SK-N-SH (cell line): ENCODE data around the gene TPO. TPM values are rescaled to one million over a fixed set of nuclear protein-coding genes. Genes with fewer than 3 reads are reported as not detected.

ENCODE experiments used
- CTCF ChIA-PET: fragments of 300-600, 350-600 bp; formaldehyde crosslinking; extraction: SDS; loops from one replicate; lab custom pipeline; 2021; lab: Yijun Ruan, JAX
- POLR2A ChIA-PET: fragments of 350-600 bp; sonication (Branson Sonifier 250); formaldehyde crosslinking; extraction: SDS; loops from one replicate; lab custom pipeline; 2020; ENCODE audit warnings: antibody characterized with exemption, inconsistent platforms; lab: Yijun Ruan, JAX
- DNase-seq: peaks from one replicate; pipeline ENCODE4 v3.0.0; 2012
- H2AFZ ChIP-seq: fragments of 200-600 bp; sonication (generic); 2 replicates; pipeline ENCODE4 v1.8.1; 2016; ENCODE audit warnings: antibody characterized with exemption, mild to moderate bottlenecking, low read depth
- H3F3A ChIP-seq: fragments of 200-600 bp; sonication (generic); replicated peaks from 2 replicates; pipeline ENCODE3; 2016; ENCODE audit warnings: antibody characterized with exemption, mild to moderate bottlenecking; ENCODE audit not compliant: insufficient read depth
- H3K27ac ChIP-seq, 2 experiments: fragments of 200-500 bp in 1 of 2; fragments of 200-600 bp in 1 of 2; sonication (Bioruptor generic) in 1 of 2; sonication (generic), shearing (Covaris generic) in 1 of 2; 2 replicates each; pipeline versions ENCODE4 v1.5.1 to v1.6.1; 2014 to 2016; ENCODE audit warnings: low read depth in 2 of 2, inconsistent platforms in 1 of 2, low read length in 1 of 2, mild to moderate bottlenecking in 1 of 2, mixed read lengths in 1 of 2
- H3K27me3 ChIP-seq: fragments of 200-600 bp; sonication (generic), shearing (Covaris generic); 2 replicates; pipeline ENCODE4 v1.6.1; 2016; ENCODE audit warnings: mixed run types; ENCODE audit not compliant: insufficient read depth
- H3K36me3 ChIP-seq, 2 experiments: fragments of 200-500 bp in 1 of 2; fragments of 200-600 bp in 1 of 2; sonication (Bioruptor generic) in 1 of 2; sonication (generic) in 1 of 2; replicated peaks in 1 of 2; 2 replicates each; pipeline versions ENCODE3 to v1.5.1; 2014 to 2016; ENCODE audit warnings: low read length in 1 of 2, mild to moderate bottlenecking in 1 of 2; ENCODE audit not compliant: insufficient read depth in 2 of 2, control insufficient read depth in 1 of 2
- H3K4me1 ChIP-seq, 2 experiments: fragments of 200-500 bp in 1 of 2; fragments of 200-600 bp in 1 of 2; sonication (Bioruptor generic) in 1 of 2; sonication (generic), shearing (Covaris generic) in 1 of 2; 2 replicates each; pipeline versions ENCODE4 v1.5.1 to v1.6.1; 2014 to 2016; ENCODE audit warnings: low read depth in 1 of 2, low read length in 1 of 2, mixed run types in 1 of 2; ENCODE audit not compliant: insufficient read depth in 2 of 2, control insufficient read depth in 1 of 2
- H3K4me2 ChIP-seq: fragments of 200-600 bp; sonication (generic), shearing (Covaris generic); 2 replicates; pipeline ENCODE4 v1.6.1; 2017; ENCODE audit warnings: mixed run types
- H3K4me3 ChIP-seq, 2 experiments: fragments of 200-500 bp in 1 of 2; fragments of 200-600 bp in 1 of 2; sonication (Bioruptor generic) in 1 of 2; sonication (generic), shearing (Covaris generic) in 1 of 2; 2 replicates each; pipeline versions ENCODE4 v1.5.1 to v1.8.1; 2014 to 2016; ENCODE audit warnings: low read depth in 2 of 2, inconsistent platforms in 1 of 2, low read length in 1 of 2, mild to moderate bottlenecking in 1 of 2, mixed read lengths in 1 of 2, moderate library complexity in 1 of 2
- H3K79me2 ChIP-seq: fragments of 200-600 bp; sonication (generic); 2 replicates; pipeline ENCODE4 v1.8.1; 2017; ENCODE audit warnings: mild to moderate bottlenecking; ENCODE audit not compliant: insufficient read depth
- H3K9ac ChIP-seq: fragments of 200-600 bp; sonication (generic); 2 replicates; pipeline ENCODE4 v1.6.1; 2017; ENCODE audit warnings: mixed run types
- H3K9me2 ChIP-seq: fragments of 200-600 bp; sonication (generic); 2 replicates; pipeline ENCODE4 v1.6.1; 2017; ENCODE audit warnings: mixed run types
- H3K9me3 ChIP-seq: fragments of 200-600 bp; sonication (generic); 2 replicates; pipeline ENCODE4 v1.6.1; 2017; ENCODE audit warnings: mixed run types, mild to moderate bottlenecking, moderate library complexity
- H4K20me1 ChIP-seq: fragments of 200-600 bp; sonication (generic); 2 replicates; pipeline ENCODE4 v1.6.1; 2017; ENCODE audit warnings: mild to moderate bottlenecking, mixed run types; ENCODE audit not compliant: insufficient read depth
- CHD2 ChIP-seq: fragments of 150-350 bp; IDR thresholded peaks from 2 replicates; pipeline ENCODE4 v1.6.1; 2018; ENCODE audit warnings: low read length; ENCODE audit not compliant: partially characterized antibody
- FOSL2 ChIP-seq: IDR thresholded peaks from 2 replicates; pipeline ENCODE4 v1.4.0; 2012; ENCODE audit warnings: low read depth, mild to moderate bottlenecking, moderate library complexity, borderline replicate concordance
- FOXJ3 ChIP-seq: sonication (generic); formaldehyde crosslinking; IDR thresholded peaks from 2 replicates; pipeline ENCODE4 v1.5.1; 2020; ENCODE audit warnings: mild to moderate bottlenecking, missing genetic modification reagents
- NFIC ChIP-seq: IDR thresholded peaks from 2 replicates; pipeline ENCODE4 v1.4.0; 2012; ENCODE audit warnings: borderline replicate concordance
- RFX5 ChIP-seq: IDR thresholded peaks from 2 replicates; pipeline ENCODE4 v1.6.1; 2012; ENCODE audit warnings: mild to moderate bottlenecking, improper control_type of control experiment, low read length
- SIN3A ChIP-seq: IDR thresholded peaks from 2 replicates; pipeline ENCODE4 v1.6.1; 2012; ENCODE audit warnings: low read depth, mild to moderate bottlenecking, low read length, moderate library complexity, borderline replicate concordance
- SMC3 ChIP-seq: IDR thresholded peaks from 2 replicates; pipeline ENCODE4 v1.6.1; 2012; ENCODE audit warnings: low read depth, low read length, improper control_type of control experiment
- TEAD4 ChIP-seq: IDR thresholded peaks from 2 replicates; pipeline ENCODE4 v1.4.0; 2012; ENCODE audit warnings: mild to moderate bottlenecking, borderline replicate concordance; ENCODE audit not compliant: insufficient read depth
- YY1 ChIP-seq: IDR thresholded peaks from 2 replicates; pipeline ENCODE4 v1.4.0; 2012; ENCODE audit warnings: low read depth, mild to moderate bottlenecking
- WGBS: methylation state at CpG from one replicate; pipeline ENCODE4 v1.1.6; 2017; ENCODE audit warnings: low lambda C conversion rate; 5-methylcytosine and 5-hydroxymethylcytosine counted together
- polyA plus RNA-seq, 3 experiments: library from polyadenylated mRNA; depleted of rRNA; stranded (reverse); fragments of >200 nt; gene quantifications; 2 replicates each; pipeline ENCODE4 v1.2.3, GENCODE V29; 2012
- TF ChIP-seq, protein P1 (sequence below): IDR thresholded peaks from 2 replicates; pipeline ENCODE4; 2012
- TF ChIP-seq, protein P2 (sequence below): IDR thresholded peaks from 2 replicates; pipeline ENCODE4 v1.6.1; 2012; ENCODE audit warnings: mild to moderate bottlenecking, low read depth, low read length, moderate library complexity
- TF ChIP-seq, protein P3 (sequence below): fragments of 150-350 bp; IDR thresholded peaks from 2 replicates; pipeline ENCODE4 v1.6.1; 2017; ENCODE audit warnings: antibody characterized with exemption, low read length, low read depth, borderline replicate concordance
- TF ChIP-seq, protein P4 (sequence below): fragments of 150-350 bp; IDR thresholded peaks from 2 replicates; pipeline ENCODE4 v1.6.1; 2016; ENCODE audit warnings: mild to moderate bottlenecking, low read depth, low read length
- TF ChIP-seq, protein P5 (sequence below): IDR thresholded peaks from 2 replicates; pipeline ENCODE4 v1.4.0; 2012; ENCODE audit warnings: low read depth, borderline replicate concordance

The TPO gene
- polyA plus RNA-seq, 1 of the 3 experiments (the other 2 are of a cell fraction) = not detected

DNA sequence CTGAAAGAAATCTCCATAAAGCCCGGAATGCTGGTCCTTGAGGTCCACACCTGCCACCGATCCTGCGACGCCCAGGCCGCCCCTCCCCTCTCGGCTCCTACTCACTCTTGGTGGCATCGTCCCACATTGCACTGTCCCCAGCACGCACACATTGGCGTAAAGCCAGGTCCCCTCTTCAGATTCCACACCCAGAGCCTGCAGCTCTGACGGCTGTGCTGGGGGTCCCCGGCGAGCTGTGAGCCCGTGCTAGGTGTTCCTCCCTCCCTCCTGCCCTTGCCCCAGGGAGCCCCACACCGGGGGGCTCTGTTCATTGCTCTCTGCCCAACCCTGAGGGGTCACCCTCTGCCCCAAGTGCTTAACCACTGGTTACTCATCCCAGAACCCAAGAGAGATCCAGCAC is 8.5 kb downstream of the TPO start:
- no peak overlapping the region for H3K4me2 ChIP-seq
- H3K4me3 ChIP-seq = no peak overlapping the region
- no peaks in the 10 kb centered on the region for H3K36me3 ChIP-seq
- WGBS = 43% methylated on average over 13 of the region's 14 CpGs
- H3K9me2 ChIP-seq = no peaks in the 10 kb centered on the region
- no peak for DNase-seq
- ChIA-PET POLR2A (no interaction called here), CTCF (interaction anchor here (1.4 kb wide), 1 partner anchor 13 kb away, joined by 4 read pairs; no protein-coding TSS in a partner anchor)
- no peaks in the 10 kb centered on the region for H3K4me1 ChIP-seq
- TF ChIP-seq TEAD4 (no peak), YY1 (no peak), SMC3 (no peak), CHD2 (no peak), RFX5 (no peak), NFIC (no peak), SIN3A (no peak), FOSL2 (no peak), FOXJ3 (CRISPR knock-in tag) (no peak)
- TF ChIP-seq, protein P1, sequence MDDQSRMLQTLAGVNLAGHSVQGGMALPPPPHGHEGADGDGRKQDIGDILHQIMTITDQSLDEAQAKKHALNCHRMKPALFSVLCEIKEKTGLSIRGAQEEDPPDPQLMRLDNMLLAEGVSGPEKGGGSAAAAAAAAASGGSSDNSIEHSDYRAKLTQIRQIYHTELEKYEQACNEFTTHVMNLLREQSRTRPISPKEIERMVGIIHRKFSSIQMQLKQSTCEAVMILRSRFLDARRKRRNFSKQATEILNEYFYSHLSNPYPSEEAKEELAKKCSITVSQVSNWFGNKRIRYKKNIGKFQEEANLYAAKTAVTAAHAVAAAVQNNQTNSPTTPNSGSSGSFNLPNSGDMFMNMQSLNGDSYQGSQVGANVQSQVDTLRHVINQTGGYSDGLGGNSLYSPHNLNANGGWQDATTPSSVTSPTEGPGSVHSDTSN = no peak
- TF ChIP-seq, protein P2, sequence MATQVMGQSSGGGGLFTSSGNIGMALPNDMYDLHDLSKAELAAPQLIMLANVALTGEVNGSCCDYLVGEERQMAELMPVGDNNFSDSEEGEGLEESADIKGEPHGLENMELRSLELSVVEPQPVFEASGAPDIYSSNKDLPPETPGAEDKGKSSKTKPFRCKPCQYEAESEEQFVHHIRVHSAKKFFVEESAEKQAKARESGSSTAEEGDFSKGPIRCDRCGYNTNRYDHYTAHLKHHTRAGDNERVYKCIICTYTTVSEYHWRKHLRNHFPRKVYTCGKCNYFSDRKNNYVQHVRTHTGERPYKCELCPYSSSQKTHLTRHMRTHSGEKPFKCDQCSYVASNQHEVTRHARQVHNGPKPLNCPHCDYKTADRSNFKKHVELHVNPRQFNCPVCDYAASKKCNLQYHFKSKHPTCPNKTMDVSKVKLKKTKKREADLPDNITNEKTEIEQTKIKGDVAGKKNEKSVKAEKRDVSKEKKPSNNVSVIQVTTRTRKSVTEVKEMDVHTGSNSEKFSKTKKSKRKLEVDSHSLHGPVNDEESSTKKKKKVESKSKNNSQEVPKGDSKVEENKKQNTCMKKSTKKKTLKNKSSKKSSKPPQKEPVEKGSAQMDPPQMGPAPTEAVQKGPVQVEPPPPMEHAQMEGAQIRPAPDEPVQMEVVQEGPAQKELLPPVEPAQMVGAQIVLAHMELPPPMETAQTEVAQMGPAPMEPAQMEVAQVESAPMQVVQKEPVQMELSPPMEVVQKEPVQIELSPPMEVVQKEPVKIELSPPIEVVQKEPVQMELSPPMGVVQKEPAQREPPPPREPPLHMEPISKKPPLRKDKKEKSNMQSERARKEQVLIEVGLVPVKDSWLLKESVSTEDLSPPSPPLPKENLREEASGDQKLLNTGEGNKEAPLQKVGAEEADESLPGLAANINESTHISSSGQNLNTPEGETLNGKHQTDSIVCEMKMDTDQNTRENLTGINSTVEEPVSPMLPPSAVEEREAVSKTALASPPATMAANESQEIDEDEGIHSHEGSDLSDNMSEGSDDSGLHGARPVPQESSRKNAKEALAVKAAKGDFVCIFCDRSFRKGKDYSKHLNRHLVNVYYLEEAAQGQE = no peak
- TF ChIP-seq, protein P3, sequence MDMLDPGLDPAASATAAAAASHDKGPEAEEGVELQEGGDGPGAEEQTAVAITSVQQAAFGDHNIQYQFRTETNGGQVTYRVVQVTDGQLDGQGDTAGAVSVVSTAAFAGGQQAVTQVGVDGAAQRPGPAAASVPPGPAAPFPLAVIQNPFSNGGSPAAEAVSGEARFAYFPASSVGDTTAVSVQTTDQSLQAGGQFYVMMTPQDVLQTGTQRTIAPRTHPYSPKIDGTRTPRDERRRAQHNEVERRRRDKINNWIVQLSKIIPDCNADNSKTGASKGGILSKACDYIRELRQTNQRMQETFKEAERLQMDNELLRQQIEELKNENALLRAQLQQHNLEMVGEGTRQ = no peak
- TF ChIP-seq, protein P4, sequence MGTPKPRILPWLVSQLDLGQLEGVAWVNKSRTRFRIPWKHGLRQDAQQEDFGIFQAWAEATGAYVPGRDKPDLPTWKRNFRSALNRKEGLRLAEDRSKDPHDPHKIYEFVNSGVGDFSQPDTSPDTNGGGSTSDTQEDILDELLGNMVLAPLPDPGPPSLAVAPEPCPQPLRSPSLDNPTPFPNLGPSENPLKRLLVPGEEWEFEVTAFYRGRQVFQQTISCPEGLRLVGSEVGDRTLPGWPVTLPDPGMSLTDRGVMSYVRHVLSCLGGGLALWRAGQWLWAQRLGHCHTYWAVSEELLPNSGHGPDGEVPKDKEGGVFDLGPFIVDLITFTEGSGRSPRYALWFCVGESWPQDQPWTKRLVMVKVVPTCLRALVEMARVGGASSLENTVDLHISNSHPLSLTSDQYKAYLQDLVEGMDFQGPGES = no peak
- TF ChIP-seq, protein P5, sequence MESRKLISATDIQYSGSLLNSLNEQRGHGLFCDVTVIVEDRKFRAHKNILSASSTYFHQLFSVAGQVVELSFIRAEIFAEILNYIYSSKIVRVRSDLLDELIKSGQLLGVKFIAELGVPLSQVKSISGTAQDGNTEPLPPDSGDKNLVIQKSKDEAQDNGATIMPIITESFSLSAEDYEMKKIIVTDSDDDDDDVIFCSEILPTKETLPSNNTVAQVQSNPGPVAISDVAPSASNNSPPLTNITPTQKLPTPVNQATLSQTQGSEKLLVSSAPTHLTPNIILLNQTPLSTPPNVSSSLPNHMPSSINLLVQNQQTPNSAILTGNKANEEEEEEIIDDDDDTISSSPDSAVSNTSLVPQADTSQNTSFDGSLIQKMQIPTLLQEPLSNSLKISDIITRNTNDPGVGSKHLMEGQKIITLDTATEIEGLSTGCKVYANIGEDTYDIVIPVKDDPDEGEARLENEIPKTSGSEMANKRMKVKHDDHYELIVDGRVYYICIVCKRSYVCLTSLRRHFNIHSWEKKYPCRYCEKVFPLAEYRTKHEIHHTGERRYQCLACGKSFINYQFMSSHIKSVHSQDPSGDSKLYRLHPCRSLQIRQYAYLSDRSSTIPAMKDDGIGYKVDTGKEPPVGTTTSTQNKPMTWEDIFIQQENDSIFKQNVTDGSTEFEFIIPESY = no peak
- H3F3A ChIP-seq = no peaks in the 10 kb centered on the region
- H3K9me3 ChIP-seq = peaks cover 4% of the 10 kb centered on the region; the same call in 1 of the 2 replicates
- no peaks in the 10 kb centered on the region for H3K27me3 ChIP-seq
- H3K27ac ChIP-seq = no peak overlapping the region
- no peaks in the 10 kb centered on the region for H4K20me1 ChIP-seq
- H3K79me2 ChIP-seq = no peaks in the 10 kb centered on the region
- no peak overlapping the region for H2AFZ ChIP-seq
- H3K9ac ChIP-seq = no peak overlapping the region
